ENCODE measurements around the gene PSMB1.
"Not testable (repeated sequence)": the region's sequence is repeated elsewhere in the genome, so short reads cannot be mapped to it uniquely, and the experiment has no call there.

GRCh38 chr6:170502733-170503413 lies 50.2 kb downstream of the PSMB1 start:
- not testable (repeated sequence) for TF ChIP-seq EZH2 (IDR thresholded peaks at IDR 0.05; ENCODE audit: insufficient read depth, poor library complexity, severe bottlenecking); EZH2phosphoT487 (IDR thresholded peaks at IDR 0.05; ENCODE audit: insufficient read depth, low read depth)

Measured in GM23248 (cell line).